Stimulated activated CD8-positive, alpha-beta memory T cell treated with anti-CD3 and anti-CD28 coated beads, Interleukin-15, amount 100 ng/mL, for 24 hours (primary cell): ENCODE measurements around the gene CDH4.
"Not testable (repeated sequence)": the region's sequence is repeated elsewhere in the genome, so short reads cannot be mapped to it uniquely, and the experiment has no call there.

Experiments
- DNase-seq: peaks from one replicate; pipeline ENCODE4 v3.0.0-alpha.2; 2020; ENCODE audit warnings: low read depth

Gene CDH4

GRCh38 chr20:61457725-61458124 is 205.7 kb downstream of the CDH4 start:
- no peak for DNase-seq

GRCh38 chr20:61458146-61458746 is 206.2 kb downstream of the CDH4 start:
- DNase-seq, result no peak

GRCh38 chr20:61459266-61459665 is 207.2 kb downstream of the CDH4 start:
- no peak for DNase-seq

- DNase-seq, result no peak
Observed at GRCh38 chr20:61459705-61460104, 207.6 kb downstream of the CDH4 start.

- DNase-seq, result no peak
Observed at GRCh38 chr20:61460261-61461052, 208.4 kb downstream of the CDH4 start.

- no peak for DNase-seq
Observed at GRCh38 chr20:61461461-61461860, 209.4 kb downstream of the CDH4 start.

- no peak for DNase-seq
Observed at GRCh38 chr20:61464307-61465303, 212.5 kb downstream of the CDH4 start.

GRCh38 chr20:61475729-61476128 is 223.7 kb downstream of the CDH4 start:
- no peak for DNase-seq

- no peak for DNase-seq
Observed at GRCh38 chr20:61476956-61477355, 224.9 kb downstream of the CDH4 start.

- DNase-seq, result no peak
Observed at GRCh38 chr20:61477451-61477861, 225.4 kb downstream of the CDH4 start.

GRCh38 chr20:61478094-61478493 is 226.0 kb downstream of the CDH4 start:
- DNase-seq, result no peak

- no peak for DNase-seq
Observed at GRCh38 chr20:61478611-61479305, 226.7 kb downstream of the CDH4 start.

GRCh38 chr20:61479433-61479832 is 227.4 kb downstream of the CDH4 start:
- DNase-seq, result not testable (repeated sequence)

GRCh38 chr20:61480158-61480825 is 228.2 kb downstream of the CDH4 start:
- DNase-seq, result no peak

GRCh38 chr20:61482056-61482887 is 230.2 kb downstream of the CDH4 start:
- DNase-seq, result no peak

GRCh38 chr20:61482901-61483300 is 230.8 kb downstream of the CDH4 start:
- DNase-seq, result no peak

GRCh38 chr20:61483336-61484067 is 231.4 kb downstream of the CDH4 start:
- no peak for DNase-seq

GRCh38 chr20:61486198-61486597 is 234.1 kb downstream of the CDH4 start:
- no peak for DNase-seq

- no peak for DNase-seq
Observed at GRCh38 chr20:61487346-61487996, 235.4 kb downstream of the CDH4 start.
